ENCODE data around the gene ATP8A2. TPM values are rescaled to one million over a fixed set of nuclear protein-coding genes. Genes with fewer than 3 reads are reported as not detected.

The ATP8A2 gene
- total RNA-seq, 1 donor from 2014 or later: 1.3 TPM

DNA sequence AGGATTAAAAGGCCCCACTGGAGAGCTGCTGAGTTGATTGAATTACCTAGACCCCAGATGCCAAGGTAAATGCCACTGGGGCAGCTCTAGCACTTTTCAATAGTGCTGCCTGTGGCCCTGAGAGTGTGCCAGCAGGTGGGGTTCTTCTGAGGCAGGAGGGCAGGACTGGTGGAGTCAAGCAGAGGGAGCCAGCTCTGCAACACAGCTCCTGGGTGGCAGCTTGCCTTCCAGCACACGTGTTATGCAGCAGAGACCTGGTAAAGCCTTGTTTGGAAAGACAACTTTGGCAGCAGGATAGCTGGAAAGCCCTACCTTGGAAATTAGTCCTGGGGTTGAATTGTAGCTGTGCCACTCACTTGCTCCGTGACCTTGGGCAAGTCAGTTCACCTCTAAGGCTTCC, 306.6 kb downstream of the ATP8A2 start:
- Mint-ChIP-seq H3K4me1 (ENCODE audit: low read depth, unreplicated experiment) (peaks cover 11% of the 10 kb centered on the region), H3K27ac (ENCODE audit: unreplicated experiment) (no peak overlapping the region), H3K4me3 (ENCODE audit: unreplicated experiment) (no peak overlapping the region), H3K36me3 (ENCODE audit: low read depth, unreplicated experiment) (no peaks in the 10 kb centered on the region), H3K9me3 (ENCODE audit: unreplicated experiment) (peaks cover 3% of the 10 kb centered on the region), H3K27me3 (ENCODE audit: low read depth, unreplicated experiment) (peaks cover 10% of the 10 kb centered on the region)
- Histone ChIP-seq H3K9me3 (ENCODE audit: insufficient read depth, low read depth, low read length) (no peaks in the 10 kb centered on the region), H3K27ac (ENCODE audit: low read depth, low read length) (no peak overlapping the region), H3K4me3 (ENCODE audit: insufficient read depth, low read depth, low read length) (no peak overlapping the region), H3K4me1 (ENCODE audit: insufficient read depth, low read length) (no peaks in the 10 kb centered on the region), H3K4me2 (ENCODE audit: low read length) (no peak overlapping the region), H3K36me3 (ENCODE audit: insufficient read depth, low read length) (no peaks in the 10 kb centered on the region), H3K27me3 (ENCODE audit: insufficient read depth, low read length) (no peaks in the 10 kb centered on the region), H2AFZ (ENCODE audit: low read depth, low read length) (no peak overlapping the region), H3K79me2 (ENCODE audit: insufficient read depth, low read length) (no peaks in the 10 kb centered on the region), H3K9ac (ENCODE audit: low read length) (no peak overlapping the region), H4K20me1 (ENCODE audit: insufficient read depth, low read length) (no peaks in the 10 kb centered on the region)
- TF ChIP-seq EZH2 (IDR thresholded peaks at IDR 0.05; ENCODE audit: insufficient read depth, low read length): no peak
- no peak for TF ChIP-seq CTCF (IDR thresholded peaks at IDR 0.05; ENCODE audit: insufficient read depth, low read depth, low read length)
- FAIRE-seq: no peak
- no peak for DNase-seq (ENCODE audit: low read depth)

GRCh38 chr13:25679159-25679558, 307.4 kb downstream of the ATP8A2 start:
- no peak overlapping the region for H3K27ac ChIP-seq (ENCODE audit: low read depth, low read length)
- H3K27me3 Mint-ChIP-seq (ENCODE audit: low read depth, unreplicated experiment): peaks cover 10% of the 10 kb centered on the region
- no peaks in the 10 kb centered on the region for H3K79me2 ChIP-seq (ENCODE audit: insufficient read depth, low read length)
- H3K27ac Mint-ChIP-seq (ENCODE audit: unreplicated experiment): no peak overlapping the region
- H3K9me3 Mint-ChIP-seq (ENCODE audit: unreplicated experiment): peaks cover 3% of the 10 kb centered on the region
- peaks cover 11% of the 10 kb centered on the region for H3K4me1 Mint-ChIP-seq (ENCODE audit: low read depth, unreplicated experiment)
- FAIRE-seq (no peak), DNase-seq (ENCODE audit: low read depth) (no peak)
- no peaks in the 10 kb centered on the region for H3K36me3 ChIP-seq (ENCODE audit: insufficient read depth, low read length)
- H3K27me3 ChIP-seq (ENCODE audit: insufficient read depth, low read length): no peaks in the 10 kb centered on the region
- TF ChIP-seq CTCF (IDR thresholded peaks at IDR 0.05; ENCODE audit: insufficient read depth, low read depth, low read length): no peak
- no peak for TF ChIP-seq EZH2 (IDR thresholded peaks at IDR 0.05; ENCODE audit: insufficient read depth, low read length)
- no peaks in the 10 kb centered on the region for H3K4me1 ChIP-seq (ENCODE audit: insufficient read depth, low read length)
- no peak overlapping the region for H3K4me3 Mint-ChIP-seq (ENCODE audit: unreplicated experiment)
- H3K4me3 ChIP-seq (ENCODE audit: insufficient read depth, low read depth, low read length): no peak overlapping the region
- no peak overlapping the region for H3K4me2 ChIP-seq (ENCODE audit: low read length)
- no peak overlapping the region for H3K9ac ChIP-seq (ENCODE audit: low read length)
- H2AFZ ChIP-seq (ENCODE audit: low read depth, low read length): no peak overlapping the region
- H3K9me3 ChIP-seq (ENCODE audit: insufficient read depth, low read depth, low read length): no peaks in the 10 kb centered on the region
- no peaks in the 10 kb centered on the region for H3K36me3 Mint-ChIP-seq (ENCODE audit: low read depth, unreplicated experiment)
- H4K20me1 ChIP-seq (ENCODE audit: insufficient read depth, low read length): no peaks in the 10 kb centered on the region

DNA sequence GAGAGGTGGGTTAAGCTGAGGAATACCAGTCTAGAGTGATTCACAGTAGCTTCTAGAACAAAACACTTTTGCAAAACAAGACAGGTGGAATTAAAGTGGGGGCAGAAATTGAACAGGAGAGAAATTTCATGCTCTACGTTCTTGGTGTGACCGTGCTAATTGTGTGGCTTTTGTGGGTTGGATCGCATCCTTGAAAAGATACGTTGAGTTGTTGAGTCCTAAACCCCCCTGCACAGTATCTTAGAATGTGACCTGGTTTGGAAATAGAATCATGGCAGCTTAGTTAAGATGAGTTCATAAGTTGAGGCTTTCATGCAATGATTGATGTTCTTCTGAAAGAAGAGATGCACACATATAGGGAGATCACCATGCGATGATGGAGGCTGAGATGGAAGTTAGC, 308.2 kb downstream of the ATP8A2 start:
- Histone ChIP-seq H2AFZ (ENCODE audit: low read depth, low read length) (no peak overlapping the region), H3K27me3 (ENCODE audit: insufficient read depth, low read length) (no peaks in the 10 kb centered on the region), H3K27ac (ENCODE audit: low read depth, low read length) (no peak overlapping the region), H3K9me3 (ENCODE audit: insufficient read depth, low read depth, low read length) (no peaks in the 10 kb centered on the region), H3K79me2 (ENCODE audit: insufficient read depth, low read length) (no peaks in the 10 kb centered on the region), H3K4me3 (ENCODE audit: insufficient read depth, low read depth, low read length) (no peak overlapping the region), H3K9ac (ENCODE audit: low read length) (no peak overlapping the region), H4K20me1 (ENCODE audit: insufficient read depth, low read length) (no peaks in the 10 kb centered on the region), H3K4me2 (ENCODE audit: low read length) (no peak overlapping the region), H3K4me1 (ENCODE audit: insufficient read depth, low read length) (no peaks in the 10 kb centered on the region), H3K36me3 (ENCODE audit: insufficient read depth, low read length) (no peaks in the 10 kb centered on the region)
- Mint-ChIP-seq H3K27me3 (ENCODE audit: low read depth, unreplicated experiment) (peaks cover 10% of the 10 kb centered on the region), H3K4me1 (ENCODE audit: low read depth, unreplicated experiment) (peaks cover 10% of the 10 kb centered on the region), H3K4me3 (ENCODE audit: unreplicated experiment) (no peak overlapping the region), H3K27ac (ENCODE audit: unreplicated experiment) (no peak overlapping the region), H3K36me3 (ENCODE audit: low read depth, unreplicated experiment) (no peaks in the 10 kb centered on the region), H3K9me3 (ENCODE audit: unreplicated experiment) (peaks cover 3% of the 10 kb centered on the region)
- FAIRE-seq (no peak), DNase-seq (ENCODE audit: low read depth) (no peak)
- no peak for TF ChIP-seq EZH2 (IDR thresholded peaks at IDR 0.05; ENCODE audit: insufficient read depth, low read length)

All from astrocyte (in vitro differentiated cells and primary cell).